PC-3 (cell line): ENCODE results near the gene FAM163B.

Experiments used
- CTCF ChIP-seq: fragments of 300-600 bp; sonication (generic); conservative IDR thresholded peaks from 2 replicates; pipeline ENCODE4 v1.5.1; 2017; ENCODE audit warnings: antibody characterized with exemption, low read depth, mild to moderate bottlenecking, low read length
- EZH2 ChIP-seq: fragments of 300-600 bp; sonication (generic); IDR thresholded peaks from one replicate; pipeline ENCODE4 v1.6.1; 2017; ENCODE audit warnings: antibody characterized with exemption, mild to moderate bottlenecking, low read length; ENCODE audit not compliant: unreplicated experiment

DNA sequence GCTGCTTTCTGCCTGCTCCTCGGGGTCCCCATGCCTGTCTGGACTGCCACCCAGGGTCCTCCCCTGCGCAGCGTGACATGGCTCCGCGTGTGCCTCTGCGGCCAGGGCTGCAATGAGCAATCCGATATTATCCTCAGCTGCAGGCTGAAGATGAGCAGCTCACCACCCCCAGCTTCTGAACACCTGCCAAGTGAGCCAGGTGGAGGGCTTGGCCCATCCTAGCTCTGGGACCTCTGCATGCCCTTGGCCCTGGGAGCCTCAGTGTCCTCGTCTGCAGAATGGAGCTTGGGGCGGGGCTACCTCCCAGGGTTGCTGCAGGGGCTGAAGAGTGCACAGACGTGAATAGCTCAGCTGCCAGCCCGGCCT lies 80.3 kb downstream of the FAM163B start:
- TF ChIP-seq CTCF (no peak), EZH2 (no peak)
